GM18861 (cell line): Measurements from ENCODE around the gene VWCE.
"Not testable (repeated sequence)": the region's sequence is repeated elsewhere in the genome, so short reads cannot be mapped to it uniquely, and the experiment has no call there.

Experiments used
- ATAC-seq: cut with Tn5 transposase; IDR thresholded peaks from one replicate; pipeline ENCODE4 v1.9.1; 2021; ENCODE audit not compliant: unreplicated experiment

The VWCE gene

DNA sequence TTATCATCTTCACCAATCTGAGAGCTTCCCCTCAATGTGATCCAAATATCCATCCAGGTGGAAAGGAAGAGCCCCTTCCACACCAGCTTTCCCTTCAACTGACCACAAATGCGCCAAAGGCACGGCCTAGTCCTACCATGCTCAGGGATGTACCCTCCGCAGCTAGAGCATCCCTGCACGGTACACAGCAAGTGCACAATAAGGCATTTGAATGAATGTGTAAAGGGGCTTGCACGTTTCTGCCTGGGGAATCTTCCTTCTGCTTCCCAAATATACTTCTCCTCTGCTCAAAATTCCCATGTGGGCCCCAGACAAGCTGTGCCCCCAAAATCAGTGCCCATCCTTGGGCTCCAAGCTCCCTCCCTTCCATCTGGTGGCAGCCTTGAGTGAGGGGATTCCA lies 76.1 kb downstream of the VWCE start:
- not testable (repeated sequence) for ATAC-seq

DNA sequence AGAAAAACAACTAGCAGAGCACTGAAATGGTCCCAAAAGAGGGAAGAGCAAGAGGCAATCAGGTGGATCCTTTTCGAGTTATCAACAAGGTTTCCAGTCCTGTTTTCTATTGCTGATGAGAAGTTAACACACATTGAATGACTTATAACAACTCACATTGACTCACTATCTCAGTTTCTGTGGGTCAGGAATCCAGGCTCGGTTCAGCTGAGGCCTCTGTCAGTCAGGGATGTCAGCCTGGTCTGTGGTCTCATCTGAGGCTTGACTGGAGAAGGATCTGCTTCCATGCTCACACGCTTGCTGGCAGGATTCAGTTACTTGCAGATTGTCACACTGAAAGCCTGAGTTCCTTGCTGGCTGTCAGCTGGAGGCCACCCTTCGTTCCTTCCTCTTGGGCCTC lies 76.8 kb downstream of the VWCE start:
- ATAC-seq, result not testable (repeated sequence)

DNA sequence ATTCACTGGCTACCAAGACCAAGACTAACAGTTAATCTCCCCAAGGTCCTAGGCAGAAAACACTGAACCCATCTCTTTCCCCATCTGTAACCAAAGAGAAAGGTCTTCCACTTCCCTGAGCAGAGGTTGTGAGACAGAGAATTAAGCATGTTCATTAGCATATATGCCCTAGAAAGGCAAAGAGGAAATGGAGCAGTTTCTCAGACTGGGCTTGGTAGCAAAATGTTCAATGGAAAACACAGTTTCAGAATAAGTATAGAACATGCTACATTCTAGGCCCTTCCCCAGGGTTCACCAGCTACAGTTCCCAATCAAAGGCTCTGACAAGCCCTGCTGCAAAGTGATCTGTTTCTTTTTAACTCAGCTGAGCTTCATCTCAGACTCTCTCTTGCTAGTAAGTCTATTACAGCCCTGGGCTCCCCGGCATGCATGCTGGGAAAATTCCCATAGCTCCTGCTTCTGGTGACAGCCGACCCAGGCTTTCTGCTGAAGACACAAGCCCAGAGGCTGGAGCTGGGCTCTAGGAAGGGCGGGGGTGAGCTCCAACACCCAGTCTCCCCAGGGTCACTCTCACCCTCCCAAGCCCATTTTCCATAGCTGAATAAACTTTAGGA lies 81.3 kb downstream of the VWCE start:
- ATAC-seq, result not testable (repeated sequence)

DNA sequence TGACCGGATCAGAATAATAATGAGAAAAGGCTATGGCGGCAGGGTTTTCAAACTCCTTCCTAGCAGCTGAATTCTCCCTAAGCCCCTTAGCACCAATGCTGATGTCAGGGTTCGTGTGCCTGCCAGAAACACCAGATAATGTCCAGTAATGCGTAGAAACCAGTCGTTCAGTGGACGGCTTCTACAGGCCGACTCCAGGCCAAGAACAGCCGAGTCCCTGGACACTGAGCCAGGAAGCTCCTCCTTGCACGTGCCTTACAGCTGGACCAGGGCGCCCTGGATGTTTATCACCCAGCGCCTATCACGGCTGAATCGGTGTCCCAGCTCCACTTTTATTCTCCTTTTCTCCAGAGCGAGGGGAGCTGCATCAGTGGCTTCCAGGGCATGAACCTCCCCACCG lies 82.9 kb downstream of the VWCE start:
- not testable (repeated sequence) for ATAC-seq

DNA sequence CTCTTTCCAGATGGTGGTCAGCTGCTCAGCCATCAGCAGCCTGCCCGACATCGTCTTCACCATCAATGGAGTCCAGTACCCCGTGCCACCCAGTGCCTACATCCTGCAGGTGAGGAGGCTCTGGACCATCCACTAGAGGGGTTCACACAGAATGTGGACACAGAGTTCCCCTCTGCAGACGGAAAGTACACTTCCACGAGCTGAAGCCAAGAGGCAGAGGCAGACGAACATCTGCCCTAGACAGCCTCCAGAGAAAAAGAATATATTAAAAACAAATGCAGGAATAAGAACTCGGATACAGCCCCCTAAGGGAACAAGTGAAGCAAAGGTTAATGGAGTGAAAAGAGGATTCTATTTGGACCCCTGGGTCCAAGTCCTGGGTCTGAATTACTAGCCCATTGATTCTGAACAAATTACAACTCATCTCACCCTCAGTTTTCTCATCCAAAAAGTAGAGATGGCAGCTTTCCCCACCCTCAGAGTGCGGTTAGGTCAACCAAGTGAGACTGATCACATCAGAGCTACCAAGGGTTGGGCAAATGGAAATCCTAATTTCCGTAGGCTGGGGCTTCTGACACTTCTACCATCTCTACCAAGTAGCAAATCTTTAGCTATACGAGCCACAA lies 83.7 kb downstream of the VWCE start:
- ATAC-seq, result not testable (repeated sequence)

DNA sequence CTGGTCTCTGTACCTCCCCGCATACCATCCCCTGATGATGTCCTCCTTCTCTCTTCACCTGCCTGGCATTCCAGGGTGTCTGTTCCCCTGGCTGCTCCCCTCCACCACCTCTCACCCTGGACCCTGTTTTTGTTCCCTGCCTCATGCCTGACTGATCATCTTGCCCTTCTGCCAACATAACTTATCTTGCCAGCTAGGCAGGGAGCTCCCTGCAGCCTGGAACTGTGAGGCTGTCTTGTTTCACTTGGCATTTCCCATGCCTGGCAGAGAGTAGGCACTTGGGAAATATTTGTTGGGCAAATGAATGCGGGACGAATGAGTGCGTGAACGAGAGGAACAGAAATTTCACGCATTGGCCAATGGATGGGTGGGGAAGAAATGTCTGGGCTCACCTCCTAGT lies 84.5 kb downstream of the VWCE start:
- ATAC-seq, result not testable (repeated sequence)
